Measurements from ENCODE around the gene ZNF609. TPM values are rescaled to one million over a fixed set of nuclear protein-coding genes. Genes with fewer than 3 reads are reported as not detected.
A peak's percentile ranks its signal among the peaks of the same experiment; 100 is the strongest.

Gene ZNF609
- total RNA-seq, 2 experiments from 2014 or later, result 39.8 to 44.5 TPM

DNA sequence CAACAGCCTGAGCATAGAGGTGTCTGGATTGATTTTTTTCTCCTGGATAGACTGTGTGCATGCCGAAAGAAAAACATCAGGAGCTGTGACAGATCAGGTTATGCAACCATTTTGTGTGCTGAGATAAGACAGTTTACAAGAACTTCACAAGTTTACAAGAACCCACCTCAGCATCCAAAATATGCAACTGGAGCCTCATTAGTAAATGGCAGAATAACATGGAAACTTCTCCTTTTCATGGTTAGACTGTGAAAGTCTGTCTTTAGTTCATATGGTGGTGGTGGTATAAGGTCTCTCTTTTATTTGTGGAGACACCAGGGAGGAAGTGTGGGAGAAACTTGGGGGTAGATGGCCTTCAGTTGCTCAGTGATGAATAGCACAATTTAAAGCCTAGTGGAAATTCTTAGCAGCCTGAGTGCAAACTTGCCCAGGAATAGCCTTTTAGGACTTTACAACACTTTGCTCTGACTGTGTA is 3.7 kb upstream of the ZNF609 start:
- intact Hi-C loops (cut with DNase I, micrococcal nuclease), result no loop called here
- Mint-ChIP-seq H3K27ac (no peak overlapping the region), H3K36me3 (ENCODE audit: low read depth) (peaks cover under 1% of the 10 kb centered on the region), H3K4me1 (peaks cover 54% of the 10 kb centered on the region), H3K4me3 (no peak overlapping the region), H3K27me3 (no peaks in the 10 kb centered on the region), H3K9me3 (ENCODE audit: low read depth) (no peaks in the 10 kb centered on the region)
- ChIA-PET POLR2A (no interaction called here), CTCF (interaction anchor here (0.5 to 1.5 kb wide), 6 partner anchors 11 to 952 kb away, joined by 3 to 5 read pairs (median 3); no protein-coding TSS in a partner anchor)
- ATAC-seq (no peak), DNase-seq (no peak)

DNA sequence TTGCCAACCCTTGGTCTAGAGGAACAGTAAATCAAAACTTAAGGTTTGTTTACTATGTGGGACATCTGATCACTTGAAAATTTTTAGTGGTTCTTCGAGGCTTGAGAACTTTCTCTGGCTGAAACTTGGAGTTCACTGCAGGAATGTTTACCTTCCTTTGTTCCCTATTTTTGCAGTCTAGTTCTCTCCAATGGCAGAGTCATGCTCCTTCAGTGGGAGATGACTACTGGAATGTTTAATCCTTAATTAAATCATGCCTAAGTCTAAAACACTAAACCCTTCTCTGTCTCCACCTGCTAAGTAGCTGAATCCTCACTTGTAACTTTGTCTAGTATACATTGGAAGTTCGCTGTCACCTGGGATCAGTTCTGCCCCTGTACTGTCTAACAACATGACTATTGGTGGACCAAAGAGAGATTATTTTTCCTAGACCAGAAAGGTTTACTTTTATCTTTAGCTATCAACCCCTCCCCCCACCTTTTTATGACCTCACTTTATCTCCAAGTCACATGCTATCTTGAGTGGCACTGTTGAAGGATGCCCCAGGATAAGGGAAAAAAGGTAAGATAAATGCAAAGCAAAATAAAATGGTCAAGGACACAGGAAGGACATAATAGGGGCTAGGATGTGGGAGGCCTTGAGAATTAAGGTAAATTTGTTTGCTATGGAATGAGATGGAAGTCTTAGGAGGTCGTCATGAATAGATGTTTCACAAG is 1.2 kb upstream of the ZNF609 start:
- no peaks in the 10 kb centered on the region for H3K9me3 Mint-ChIP-seq (ENCODE audit: low read depth)
- ChIA-PET POLR2A (interaction anchor here (0.5 to 2.0 kb wide), 6 partner anchors 15 to 712 kb away, joined by 3 to 8 read pairs (median 3); no protein-coding TSS in a partner anchor), CTCF (interaction anchor here (0.7 to 2.1 kb wide), 4 partner anchors 11 to 238 kb away, joined by 3 to 10 read pairs (median 5); no protein-coding TSS in a partner anchor)
- H3K4me1 Mint-ChIP-seq, result peaks cover 73% of the 10 kb centered on the region
- peak overlapping the region; percentile 92 for H3K27ac Mint-ChIP-seq
- DNase-seq (no peak), ATAC-seq (no peak)
- peak overlapping the region; percentile 83 for H3K4me3 Mint-ChIP-seq
- intact Hi-C loops (cut with DNase I, micrococcal nuclease), result no loop called here
- H3K36me3 Mint-ChIP-seq (ENCODE audit: low read depth), result peaks cover 4% of the 10 kb centered on the region
- H3K27me3 Mint-ChIP-seq, result no peaks in the 10 kb centered on the region

DNA sequence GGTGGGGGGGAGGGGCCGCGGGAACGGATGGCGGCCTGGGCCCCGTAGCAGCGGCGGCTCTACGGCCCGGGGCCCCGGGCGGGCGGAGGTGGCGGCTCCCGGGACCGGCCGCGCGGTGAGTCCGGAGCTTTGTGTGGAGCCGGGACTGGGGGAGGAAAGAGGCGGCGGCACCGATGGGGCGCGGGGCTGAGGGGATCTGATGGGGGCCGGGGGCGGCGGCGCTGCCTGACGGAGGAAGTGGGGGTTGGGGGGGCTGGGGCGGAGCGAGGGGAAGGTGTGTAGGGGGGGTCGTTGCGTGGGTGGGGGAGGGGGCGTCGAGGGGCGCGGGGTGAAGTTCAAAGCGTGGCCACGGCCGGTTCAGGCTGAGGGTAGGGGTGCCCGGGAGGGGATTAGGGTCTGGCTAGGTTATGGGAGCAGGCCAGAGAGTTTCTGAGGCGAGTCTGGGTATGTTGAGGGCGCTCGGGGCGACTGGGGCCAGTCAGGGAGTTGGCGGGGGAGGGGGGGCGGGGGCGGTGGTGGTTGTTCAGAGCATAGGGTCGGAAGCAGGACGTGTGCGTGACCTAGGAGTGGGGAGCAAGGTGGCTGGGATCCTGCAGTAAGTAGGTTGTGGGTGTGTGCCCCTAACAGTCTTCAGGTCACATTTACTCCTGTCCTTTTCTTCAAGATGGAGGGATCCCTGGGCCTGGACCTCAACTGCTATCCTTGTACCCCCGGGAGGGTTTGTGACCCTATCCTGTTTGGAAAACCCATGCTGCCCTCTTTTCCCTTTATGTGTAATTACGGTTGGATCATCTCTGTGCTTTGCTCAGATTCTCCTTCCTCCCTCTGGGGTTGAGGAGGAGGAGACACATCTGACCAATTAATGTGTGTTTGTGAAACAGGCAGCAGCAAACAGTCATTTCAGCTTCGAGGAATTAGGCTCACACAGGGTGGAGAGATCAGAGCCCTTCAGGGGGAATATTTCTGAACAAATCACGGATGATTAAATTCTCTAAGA is 644 bp downstream of the ZNF609 start:
- ATAC-seq (peak; percentile 77), DNase-seq (peak; percentile 55)
- intact Hi-C loops (cut with DNase I, micrococcal nuclease), result loop anchor here (1.0 to 5.0 kb wide), 10 partner anchors 17 to 954 kb away; partner anchors contain the start of genes PCLAF (in 1 of the 2), PPIB (in 1 of the 2) and TRIP4 (in 1 of the 2)
- H3K27ac Mint-ChIP-seq, result peak overlapping the region; percentile 89
- H3K36me3 Mint-ChIP-seq (ENCODE audit: low read depth), result peaks cover 14% of the 10 kb centered on the region
- H3K27me3 Mint-ChIP-seq, result no peaks in the 10 kb centered on the region
- H3K9me3 Mint-ChIP-seq (ENCODE audit: low read depth), result no peaks in the 10 kb centered on the region
- H3K4me3 Mint-ChIP-seq, result peak overlapping the region; percentile 83
- CTCF ChIA-PET, result interaction anchor here (1.1 to 1.8 kb wide), 2 partner anchors 8 to 17 kb away, joined by 9 to 10 read pairs; no protein-coding TSS in a partner anchor
- H3K4me1 Mint-ChIP-seq, result peaks cover 78% of the 10 kb centered on the region
- POLR2A ChIA-PET, result interaction anchor here (0.5 to 2.0 kb wide), 7 partner anchors 17 to 415 kb away, joined by 3 to 8 read pairs (median 4); partner anchors contain the start of genes DAPK2 and PCLAF

DNA sequence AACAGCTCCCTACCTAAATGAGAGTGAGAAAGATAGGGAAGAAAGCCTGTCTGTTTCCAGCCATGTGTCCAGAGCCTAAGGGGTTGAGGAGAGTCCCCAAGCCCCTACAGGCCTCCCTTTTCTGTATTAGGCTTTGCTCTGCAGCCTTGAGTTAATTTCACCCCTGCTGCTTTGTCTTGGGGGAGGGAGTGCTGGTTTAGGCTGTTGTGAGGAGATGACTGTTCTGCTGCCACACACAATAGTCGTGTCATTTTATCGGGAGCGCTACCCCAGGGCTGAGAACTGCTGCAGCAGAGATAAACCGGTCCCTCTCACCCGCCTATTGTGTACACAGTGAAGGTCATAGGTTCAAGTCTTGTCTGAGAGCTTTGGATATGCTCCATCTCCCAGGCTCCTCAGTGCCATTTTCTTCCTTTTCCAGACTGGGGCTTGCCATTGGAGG is 1.4 kb downstream of the ZNF609 start:
- ChIA-PET CTCF (no interaction called here), POLR2A (interaction anchor here (0.5 to 1.2 kb wide), 5 partner anchors 17 to 415 kb away, joined by 3 to 5 read pairs (median 4); partner anchors contain the start of genes DAPK2 and PCLAF)
- Mint-ChIP-seq H3K36me3 (ENCODE audit: low read depth) (peaks cover 15% of the 10 kb centered on the region), H3K4me3 (peak overlapping the region; percentile 83), H3K27me3 (no peaks in the 10 kb centered on the region), H3K4me1 (peaks cover 78% of the 10 kb centered on the region), H3K9me3 (ENCODE audit: low read depth) (no peaks in the 10 kb centered on the region), H3K27ac (peak overlapping the region; percentile 89)
- peak; percentile 65 for DNase-seq
- ATAC-seq, result peak; percentile 59
- intact Hi-C loops (cut with DNase I, micrococcal nuclease), result loop anchor here (1.0 to 5.0 kb wide), 7 partner anchors 17 to 954 kb away; partner anchors contain the start of gene PCLAF (in 1 of the 2)

DNA sequence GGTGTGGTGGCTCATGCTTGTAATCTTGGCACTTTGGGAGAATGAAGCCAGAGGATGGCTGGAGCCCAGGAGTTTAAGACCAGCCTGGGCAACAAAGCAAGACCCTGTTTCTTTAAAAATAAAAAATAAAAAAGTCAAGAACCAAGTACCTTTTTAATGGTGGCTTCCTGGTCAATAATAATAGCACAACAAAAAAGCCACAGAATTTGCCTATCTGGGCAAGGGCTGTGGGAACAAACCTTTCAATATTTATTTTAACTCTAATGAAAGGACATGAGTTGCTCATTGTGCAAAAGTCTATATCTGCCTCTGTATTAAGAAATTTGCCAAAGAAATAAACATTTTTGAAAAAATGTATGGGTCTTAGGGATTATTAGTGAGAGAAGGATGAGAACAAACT is 2.1 kb downstream of the ZNF609 start:
- DNase-seq, result no peak
- no peaks in the 10 kb centered on the region for H3K27me3 Mint-ChIP-seq
- ATAC-seq, result no peak
- H3K36me3 Mint-ChIP-seq (ENCODE audit: low read depth), result peaks cover 20% of the 10 kb centered on the region
- peak overlapping the region; percentile 83 for H3K4me3 Mint-ChIP-seq
- peak overlapping the region; percentile 28 for H3K27ac Mint-ChIP-seq
- H3K4me1 Mint-ChIP-seq, result peaks cover 78% of the 10 kb centered on the region
- ChIA-PET CTCF (no interaction called here), POLR2A (interaction anchor here (0.6 to 1.2 kb wide), 2 partner anchors 18 to 103 kb away, joined by 4 to 5 read pairs; no protein-coding TSS in a partner anchor)
- intact Hi-C loops (cut with DNase I, micrococcal nuclease), result loop anchor here (5.0 kb wide), 3 partner anchors 50 to 955 kb away; partner anchors contain the start of gene PCLAF (in 1 of the 2)
- no peaks in the 10 kb centered on the region for H3K9me3 Mint-ChIP-seq (ENCODE audit: low read depth)

DNA sequence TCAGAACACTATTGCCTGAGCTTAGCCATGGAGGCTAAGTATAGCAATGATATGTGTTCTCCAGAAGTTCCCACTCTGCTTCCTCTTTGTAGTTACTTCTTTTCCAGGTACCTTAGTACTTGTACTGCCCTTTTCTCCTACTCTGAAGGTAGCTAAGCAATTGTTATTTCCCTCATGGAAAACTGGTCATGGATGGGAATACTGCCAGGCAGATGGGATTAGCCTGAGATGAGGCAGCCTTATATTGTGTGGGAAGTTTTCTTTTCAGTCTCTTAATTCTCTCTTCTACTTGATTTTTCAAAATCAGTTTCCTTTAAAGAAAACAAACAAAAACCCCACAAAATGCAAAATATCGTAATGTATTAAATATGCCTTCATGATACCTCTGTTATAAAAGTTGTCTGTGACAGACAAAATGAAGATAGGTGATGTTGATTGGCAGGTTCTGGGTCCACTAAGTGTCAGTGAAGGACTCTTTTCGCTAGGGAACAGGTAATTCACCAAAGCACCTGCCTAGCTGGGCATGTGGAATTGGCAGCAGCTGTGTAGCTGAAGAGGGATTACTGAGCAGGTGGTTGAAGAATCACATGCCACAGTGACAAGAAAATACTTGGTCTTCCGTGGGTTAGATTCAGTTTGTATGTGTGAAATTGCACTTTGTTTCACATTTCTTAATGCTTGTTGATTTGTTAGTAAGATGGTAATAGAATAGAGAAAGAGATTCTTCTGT is 4.1 kb downstream of the ZNF609 start:
- POLR2A ChIA-PET, result interaction anchor here (0.6 kb wide), 1 partner anchor 69 kb away, joined by 3 read pairs; no protein-coding TSS in a partner anchor
- Mint-ChIP-seq H3K27ac (peak overlapping the region; percentile 49), H3K27me3 (no peaks in the 10 kb centered on the region), H3K9me3 (ENCODE audit: low read depth) (no peaks in the 10 kb centered on the region), H3K4me3 (no peak overlapping the region), H3K4me1 (peaks cover 77% of the 10 kb centered on the region), H3K36me3 (ENCODE audit: low read depth) (peaks cover 30% of the 10 kb centered on the region)
- DNase-seq (no peak), ATAC-seq (no peak)
- CTCF ChIA-PET, result interaction anchor here (1.1 kb wide), 1 partner anchor 13 kb away, joined by 3 read pairs; no protein-coding TSS in a partner anchor
- intact Hi-C loops (cut with DNase I, micrococcal nuclease), result loop anchor here (5.0 kb wide), 4 partner anchors 48 to 957 kb away; partner anchors contain the start of gene PCLAF (in 1 of the 2)

DNA sequence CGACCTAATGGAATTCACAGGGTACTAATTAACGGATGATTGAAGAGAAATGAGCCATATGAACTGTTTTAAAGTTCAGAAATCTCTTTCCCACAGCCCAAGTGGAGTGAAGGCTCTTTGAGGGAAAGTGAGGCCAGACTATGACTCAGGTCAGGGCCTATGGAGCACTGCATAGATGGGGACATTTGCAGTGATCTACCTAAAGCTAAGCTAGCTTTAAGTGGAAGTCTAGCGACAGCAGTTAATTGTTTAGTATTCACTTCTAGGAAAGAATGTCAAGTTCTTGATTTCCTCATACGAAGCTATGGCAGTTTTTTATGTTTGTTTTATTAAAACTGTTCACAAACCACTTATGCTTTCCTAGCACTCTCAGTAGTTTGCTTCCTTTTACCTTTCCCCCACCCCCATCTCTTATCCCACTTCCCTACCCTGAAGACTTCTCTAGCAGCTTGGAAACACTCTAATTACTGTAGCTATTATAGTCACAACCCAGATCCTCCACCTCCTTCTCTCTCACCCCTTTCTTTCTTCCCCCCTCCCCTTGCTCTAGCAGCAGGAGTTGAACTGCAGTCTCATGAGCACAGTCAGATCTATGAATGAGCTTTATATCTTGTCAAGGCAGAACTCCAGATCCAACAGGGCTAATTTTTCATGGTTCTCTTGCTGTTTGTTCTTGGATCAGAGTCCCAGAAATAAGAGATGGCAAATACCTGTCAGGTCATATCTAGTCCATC is 6.2 kb downstream of the ZNF609 start:
- peak overlapping the region; percentile 63 for H3K27ac Mint-ChIP-seq
- intact Hi-C loops (cut with DNase I, micrococcal nuclease), result loop anchor here in 1 of 2 experiments (5.0 kb wide), 1 partner anchor 186 kb away; no protein-coding TSS in a partner anchor
- ChIA-PET CTCF (interaction anchor here (0.9 to 1.1 kb wide), 3 partner anchors 23 to 187 kb away, joined by 3 to 4 read pairs (median 3); no protein-coding TSS in a partner anchor), POLR2A (no interaction called here)
- H3K4me3 Mint-ChIP-seq, result no peak overlapping the region
- H3K27me3 Mint-ChIP-seq, result no peaks in the 10 kb centered on the region
- H3K4me1 Mint-ChIP-seq, result peaks cover 66% of the 10 kb centered on the region
- ATAC-seq (peak; percentile 44), DNase-seq (no peak)
- peaks cover 45% of the 10 kb centered on the region for H3K36me3 Mint-ChIP-seq (ENCODE audit: low read depth)
- no peaks in the 10 kb centered on the region for H3K9me3 Mint-ChIP-seq (ENCODE audit: low read depth)

DNA sequence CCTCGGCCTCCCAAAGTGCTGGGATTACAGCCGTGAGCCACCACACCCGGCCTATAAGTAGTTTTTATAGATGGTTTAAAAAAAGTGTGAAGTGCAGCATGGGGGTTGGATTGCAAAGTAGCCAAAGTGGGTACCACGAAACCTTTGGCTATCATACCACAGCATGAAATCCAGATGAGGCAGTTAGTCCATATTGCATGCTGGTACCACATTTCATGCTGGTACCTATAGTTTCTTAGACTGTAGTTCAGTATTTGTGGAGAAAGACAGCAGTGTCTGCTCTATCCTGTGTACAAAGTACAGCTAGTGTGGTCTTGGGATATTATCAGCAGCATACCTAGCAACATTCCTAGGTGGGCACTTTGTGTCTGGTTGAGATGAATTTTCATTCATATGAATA is 11.8 kb downstream of the ZNF609 start:
- ATAC-seq, result no peak
- Mint-ChIP-seq H3K9me3 (ENCODE audit: low read depth) (no peaks in the 10 kb centered on the region), H3K36me3 (ENCODE audit: low read depth) (peaks cover 36% of the 10 kb centered on the region), H3K4me3 (no peak overlapping the region), H3K27ac (no peak overlapping the region), H3K27me3 (no peaks in the 10 kb centered on the region), H3K4me1 (peaks cover 33% of the 10 kb centered on the region)
- ChIA-PET POLR2A (interaction anchor here (0.8 kb wide), 1 partner anchor 62 kb away, joined by 3 read pairs; no protein-coding TSS in a partner anchor), CTCF (interaction anchor here (0.7 to 0.8 kb wide), 2 partner anchors 23 to 166 kb away, joined by 3 read pairs; no protein-coding TSS in a partner anchor)
- no peak for DNase-seq
- intact Hi-C loops (cut with DNase I, micrococcal nuclease), result no loop called here

DNA sequence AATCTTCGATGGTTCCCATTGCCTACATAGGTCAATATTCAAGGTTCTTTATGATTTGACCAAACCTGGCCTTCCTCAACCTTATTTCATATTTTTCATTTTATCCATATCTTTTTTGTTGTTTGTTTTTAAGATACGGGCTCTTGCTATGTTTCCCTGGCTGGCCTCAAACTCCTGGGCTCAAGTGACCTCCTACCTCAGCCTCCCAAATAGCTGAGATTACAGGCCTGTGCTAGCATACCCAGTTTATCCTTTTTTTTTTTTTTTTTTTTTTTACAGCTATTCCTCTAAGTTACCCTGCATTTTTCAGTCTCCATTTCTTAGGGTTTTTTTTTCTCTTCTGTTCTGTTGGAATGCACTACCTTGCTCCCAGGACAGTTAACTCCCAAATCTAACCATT is 14.5 kb downstream of the ZNF609 start:
- peaks cover 24% of the 10 kb centered on the region for H3K4me1 Mint-ChIP-seq
- no peaks in the 10 kb centered on the region for H3K27me3 Mint-ChIP-seq
- no peaks in the 10 kb centered on the region for H3K9me3 Mint-ChIP-seq (ENCODE audit: low read depth)
- DNase-seq (no peak), ATAC-seq (no peak)
- intact Hi-C loops (cut with DNase I, micrococcal nuclease), result no loop called here
- no peak overlapping the region for H3K4me3 Mint-ChIP-seq
- ChIA-PET POLR2A (no interaction called here), CTCF (no interaction called here)
- peaks cover 21% of the 10 kb centered on the region for H3K36me3 Mint-ChIP-seq (ENCODE audit: low read depth)
- no peak overlapping the region for H3K27ac Mint-ChIP-seq

Measured in activated CD4-positive, alpha-beta T cell treated with anti-CD3 and anti-CD28 coated beads for 36 hours (primary cell).